Common myeloid progenitor, CD34-positive (primary cell): ENCODE measurements around the gene SASH1.

Experiments used
- CTCF ChIA-PET: fragments of 350-600 bp; sonication (Branson Sonifier 250); formaldehyde crosslinking; loops from one replicate; lab custom pipeline; 2021; ENCODE audit warnings: antibody characterized with exemption; lab: Charles Lee
- POLR2A ChIA-PET: fragments of 350-600 bp; sonication (Branson Sonifier 250); formaldehyde crosslinking; loops from one replicate; lab custom pipeline; 2021; ENCODE audit warnings: antibody characterized with exemption; lab: Charles Lee
- DNase-seq, 3 donors: peaks; one replicate each; pipeline versions ENCODE4 v3.0.0 to v3.0.0-alpha.2; 2013
- H3K27ac ChIP-seq, 2 experiments: 1 replicate in 1 of 2; 2 replicates in 1 of 2; pipeline ENCODE4 v1.7.0; 2013; ENCODE audit warnings: inconsistent platforms in 2 of 2, low read length in 2 of 2, mild to moderate bottlenecking in 2 of 2, low read depth in 1 of 2, moderate library complexity in 1 of 2; ENCODE audit not compliant: severe bottlenecking in 2 of 2, insufficient read depth in 1 of 2, poor library complexity in 1 of 2
- H3K27me3 ChIP-seq, 5 experiments: replicated peaks in 2 of 5; 1 replicate in 3 of 5; 2 replicates in 2 of 5; pipeline versions ENCODE4 v1.6.1 to v1.7.0; 2013; ENCODE audit warnings: low read length in 4 of 5, mild to moderate bottlenecking in 2 of 5, moderate library complexity in 2 of 5, inconsistent platforms in 1 of 5; ENCODE audit not compliant: insufficient read depth in 5 of 5, control insufficient read depth in 4 of 5
- H3K36me3 ChIP-seq, 4 experiments: 1 replicate in 2 of 4; 2 replicates in 2 of 4; pipeline versions ENCODE4 v1.6.1 to v1.7.0; 2013; ENCODE audit warnings: low read length in 3 of 4, control low read depth in 1 of 4, mild to moderate bottlenecking in 1 of 4; ENCODE audit not compliant: control insufficient read depth in 4 of 4, insufficient read depth in 4 of 4
- H3K4me1 ChIP-seq, 4 experiments: 1 replicate in 3 of 4; 2 replicates in 1 of 4; pipeline versions ENCODE4 v1.6.1 to v1.7.1; 2013; ENCODE audit warnings: low read length in 3 of 4, mild to moderate bottlenecking in 3 of 4, control low read depth in 1 of 4, inconsistent platforms in 1 of 4, moderate library complexity in 1 of 4; ENCODE audit not compliant: control insufficient read depth in 4 of 4, insufficient read depth in 4 of 4; ENCODE audit errors: control extremely low read depth in 1 of 4
- H3K4me3 ChIP-seq, 7 experiments: 1 replicate in 4 of 7; 2 replicates in 3 of 7; pipeline versions ENCODE4 v1.5.1 to v1.7.0; 2013; ENCODE audit warnings: mild to moderate bottlenecking in 7 of 7, low read length in 6 of 7, moderate library complexity in 6 of 7, inconsistent platforms in 2 of 7, low read depth in 2 of 7, control low read depth in 1 of 7; ENCODE audit not compliant: insufficient read depth in 4 of 7, control insufficient read depth in 1 of 7; ENCODE audit errors: extremely low read depth in 1 of 7
- H3K9me3 ChIP-seq, 5 experiments: 1 replicate in 4 of 5; 2 replicates in 1 of 5; pipeline versions ENCODE4 v1.6.1 to v1.7.1; 2013; ENCODE audit warnings: low read length in 4 of 5, mild to moderate bottlenecking in 2 of 5, inconsistent platforms in 1 of 5, low read depth in 1 of 5, moderate library complexity in 1 of 5; ENCODE audit not compliant: control insufficient read depth in 4 of 5, insufficient read depth in 2 of 5; ENCODE audit errors: control extremely low read depth in 1 of 5
- WGBS: methylation state at CpG from one replicate; pipeline ENCODE4 v1.1.5; 2013; ENCODE audit not compliant: insufficient coverage; 5-methylcytosine and 5-hydroxymethylcytosine counted together

SASH1 gene

GRCh38 chr6:148497717-148498116 is 155.1 kb downstream of the SASH1 start:
- Histone ChIP-seq H3K27ac (no peak overlapping the region), H3K27me3 (no peaks in the 10 kb centered on the region), H3K9me3 (no peaks in the 10 kb centered on the region), H3K36me3 (no peaks in the 10 kb centered on the region), H3K4me1 (no peaks in the 10 kb centered on the region), H3K4me3 (no peak overlapping the region)
- POLR2A ChIA-PET: no interaction called here
- CTCF ChIA-PET: no interaction called here
- DNase-seq: no peak
- WGBS: 100% methylated on average over 1 of the region's 5 CpGs

- H3K4me1 ChIP-seq: no peaks in the 10 kb centered on the region
- no peak for DNase-seq
- H3K9me3 ChIP-seq: no peaks in the 10 kb centered on the region
- WGBS: 50% methylated on average over 1 of the region's 2 CpGs
- CTCF ChIA-PET: no interaction called here
- POLR2A ChIA-PET: no interaction called here
- H3K27me3 ChIP-seq: peaks cover 0 to 2% (median 0%) of the 10 kb centered on the region in 5 experiments
- no peak overlapping the region for H3K4me3 ChIP-seq
- H3K27ac ChIP-seq: no peak overlapping the region
- no peaks in the 10 kb centered on the region for H3K36me3 ChIP-seq
These were observed 157.8 kb downstream of the SASH1 start for GRCh38 chr6:148500402-148500801.

GRCh38 chr6:148501178-148501590 is 158.5 kb downstream of the SASH1 start:
- Histone ChIP-seq H3K27me3 (peaks cover 0 to 2% (median 0%) of the 10 kb centered on the region in 5 experiments), H3K27ac (no peak overlapping the region), H3K36me3 (no peaks in the 10 kb centered on the region), H3K9me3 (no peaks in the 10 kb centered on the region), H3K4me3 (no peak overlapping the region), H3K4me1 (no peaks in the 10 kb centered on the region)
- WGBS: 100% methylated on average over 2 of the region's 5 CpGs
- ChIA-PET POLR2A (no interaction called here), CTCF (no interaction called here)
- DNase-seq: no peak

DNA sequence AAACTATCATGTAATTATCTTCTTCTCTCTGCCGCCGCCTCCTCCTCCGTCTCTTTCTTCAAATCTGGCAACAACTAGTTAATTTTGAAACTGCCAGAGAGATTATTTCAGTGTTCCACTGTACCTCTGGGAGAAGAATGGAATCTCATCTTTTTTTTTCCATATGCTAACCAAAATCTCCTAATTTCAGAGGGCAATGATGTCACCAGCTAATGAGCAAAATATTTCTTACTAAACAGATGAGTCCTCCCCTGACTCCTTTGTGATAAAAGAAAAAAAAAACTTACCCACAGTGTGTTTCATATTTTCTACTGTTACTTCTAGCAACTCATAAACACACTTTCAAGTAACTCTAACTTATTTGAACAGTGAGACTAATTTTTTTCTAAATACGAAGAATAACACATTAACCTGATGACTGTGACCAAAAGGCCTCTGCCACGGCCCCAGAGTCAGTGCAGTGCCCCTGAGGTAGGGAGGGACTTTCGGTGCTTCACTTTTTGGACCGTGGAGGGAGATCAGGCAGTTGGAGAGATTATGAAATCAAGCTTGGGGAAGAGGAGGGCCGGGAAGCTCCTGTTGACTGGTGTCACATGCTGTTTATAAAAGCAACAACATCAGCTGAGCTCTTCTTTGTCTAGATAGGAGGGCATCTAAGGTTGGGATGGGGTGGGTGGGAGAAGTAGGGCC is 159.6 kb downstream of the SASH1 start:
- WGBS: 94% methylated on average over 8 of the region's 8 CpGs
- Histone ChIP-seq H3K4me3 (no peak overlapping the region), H3K9me3 (no peaks in the 10 kb centered on the region), H3K4me1 (no peaks in the 10 kb centered on the region), H3K27ac (no peak overlapping the region), H3K36me3 (no peaks in the 10 kb centered on the region), H3K27me3 (peaks cover 0 to 7% (median 1%) of the 10 kb centered on the region in 5 experiments)
- DNase-seq: no peak
- POLR2A ChIA-PET: no interaction called here
- CTCF ChIA-PET: no interaction called here

DNA sequence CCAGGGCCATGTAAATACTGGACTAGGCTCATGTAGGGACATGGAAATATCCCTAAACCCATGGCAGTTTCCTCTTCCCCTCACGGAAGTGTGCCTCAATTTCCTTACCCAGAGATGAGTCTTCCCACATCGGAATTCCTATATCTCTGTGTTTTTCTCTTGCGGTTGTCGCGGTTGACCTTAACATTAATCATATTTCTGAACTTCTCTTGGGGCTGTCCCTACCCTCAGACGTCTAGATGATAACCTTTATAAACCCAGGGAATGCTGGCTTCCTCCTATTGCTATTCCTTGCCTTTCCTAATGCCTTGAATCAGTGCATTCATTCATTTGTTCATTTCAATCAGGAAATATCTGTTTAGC is 160.1 kb downstream of the SASH1 start:
- no peak for DNase-seq
- H3K9me3 ChIP-seq: no peaks in the 10 kb centered on the region
- POLR2A ChIA-PET: no interaction called here
- WGBS: 97% methylated on average over 6 of the region's 6 CpGs
- no peaks in the 10 kb centered on the region for H3K36me3 ChIP-seq
- CTCF ChIA-PET: no interaction called here
- no peak overlapping the region for H3K27ac ChIP-seq
- H3K4me1 ChIP-seq: no peaks in the 10 kb centered on the region
- H3K4me3 ChIP-seq: no peak overlapping the region
- H3K27me3 ChIP-seq: peaks cover 0 to 12% (median 4%) of the 10 kb centered on the region in 5 experiments

- no peak overlapping the region for H3K4me3 ChIP-seq
- H3K9me3 ChIP-seq: no peaks in the 10 kb centered on the region
- H3K27me3 ChIP-seq: peaks cover 0 to 21% (median 9%) of the 10 kb centered on the region in 5 experiments
- H3K27ac ChIP-seq: no peak overlapping the region
- WGBS: no CpG with 5 or more reads among the region's 1 CpG
- ChIA-PET POLR2A (interaction anchor here (0.7 kb wide), 1 partner anchor 27 kb away, joined by 3 read pairs; no protein-coding TSS in a partner anchor), CTCF (no interaction called here)
- no peaks in the 10 kb centered on the region for H3K36me3 ChIP-seq
- DNase-seq: no peak
- H3K4me1 ChIP-seq: no peaks in the 10 kb centered on the region
These were observed 161.1 kb downstream of the SASH1 start for GRCh38 chr6:148503703-148504102.

DNA sequence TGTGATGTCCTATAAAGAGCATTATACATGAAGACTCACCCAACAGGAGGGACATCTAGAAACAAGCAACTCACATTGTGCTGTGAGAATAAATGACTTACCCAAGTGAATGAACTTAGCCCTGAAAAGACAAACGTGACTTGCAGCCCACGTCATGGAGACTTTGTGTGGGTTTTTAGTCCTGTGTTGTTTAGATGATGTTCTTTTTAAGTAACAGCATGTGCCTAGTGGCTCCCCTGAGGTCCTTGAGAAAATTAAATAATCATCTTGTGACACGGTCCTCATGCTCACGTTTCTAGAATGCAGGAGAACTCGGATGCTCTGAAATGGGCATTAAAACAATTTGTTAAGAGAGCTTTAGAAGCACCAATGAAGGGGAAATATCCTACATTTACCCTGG is 165.1 kb downstream of the SASH1 start:
- ChIA-PET CTCF (no interaction called here), POLR2A (interaction anchor here (0.7 kb wide), 1 partner anchor 22 kb away, joined by 3 read pairs; no protein-coding TSS in a partner anchor)
- Histone ChIP-seq H3K27ac (no peak overlapping the region), H3K27me3 (peaks cover 2 to 30% (median 10%) of the 10 kb centered on the region in 5 experiments), H3K4me3 (no peak overlapping the region), H3K4me1 (peaks cover 2 to 10% (median 6%) of the 10 kb centered on the region in 4 experiments), H3K9me3 (no peaks in the 10 kb centered on the region), H3K36me3 (no peaks in the 10 kb centered on the region)
- 96% methylated on average over 4 of the region's 5 CpGs for WGBS
- DNase-seq: no peak
